Parietal lobe (tissue), 1 donor: ENCODE measurements around the gene CPXM1. TPM values are rescaled to one million over a fixed set of nuclear protein-coding genes. Genes with fewer than 3 reads are reported as not detected.

Experiments used
- total RNA-seq: library from RNA; depleted of rRNA; stranded (reverse); fragments of >200 nt; gene quantifications from one replicate; pipeline ENCODE4 v1.2.3, GENCODE V29; 2014

The CPXM1 gene
- 8.8 TPM for total RNA-seq

DNA sequence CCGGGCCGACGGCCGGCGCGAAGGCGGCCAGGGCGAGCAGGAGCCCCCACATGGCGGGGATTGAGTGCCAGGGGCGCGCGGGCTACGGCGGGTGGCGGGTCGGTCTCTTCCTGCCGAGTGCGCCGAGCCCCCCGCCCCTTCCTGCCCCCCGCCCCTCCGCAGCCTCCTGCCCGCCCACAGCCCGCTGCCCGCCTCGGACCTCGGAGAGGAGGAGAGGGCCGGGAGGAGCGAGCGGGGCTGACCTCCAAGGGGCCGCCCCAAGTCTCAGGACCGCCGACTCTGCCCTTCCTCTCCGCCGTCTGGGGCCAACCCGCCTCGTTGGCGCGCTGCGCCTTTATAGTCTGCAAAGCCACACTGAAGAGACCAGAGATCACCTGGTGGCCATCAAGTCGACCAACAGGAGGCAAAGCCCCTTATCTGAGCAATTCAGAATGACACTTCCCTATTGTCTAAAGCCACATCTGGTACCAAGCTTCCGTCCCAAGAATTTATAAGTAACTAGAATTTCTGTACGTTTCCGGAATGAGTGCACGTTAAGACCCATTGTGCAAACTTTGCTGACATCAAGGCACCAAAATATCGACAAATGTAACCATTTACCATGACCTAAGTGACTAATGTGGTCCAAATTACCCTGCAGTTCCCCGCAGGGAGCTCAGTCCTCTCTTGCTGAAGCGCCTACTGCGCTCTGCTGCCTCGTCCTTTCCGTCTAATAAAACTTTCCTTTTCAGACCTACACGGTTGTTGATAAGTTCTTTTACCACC, at the start of gene CPXM1:
CPXM1 (minus strand) TSS at position 107 of the 765 bp plus-strand sequence; CDS start at position 52, 55 bp downstream.

DNA sequence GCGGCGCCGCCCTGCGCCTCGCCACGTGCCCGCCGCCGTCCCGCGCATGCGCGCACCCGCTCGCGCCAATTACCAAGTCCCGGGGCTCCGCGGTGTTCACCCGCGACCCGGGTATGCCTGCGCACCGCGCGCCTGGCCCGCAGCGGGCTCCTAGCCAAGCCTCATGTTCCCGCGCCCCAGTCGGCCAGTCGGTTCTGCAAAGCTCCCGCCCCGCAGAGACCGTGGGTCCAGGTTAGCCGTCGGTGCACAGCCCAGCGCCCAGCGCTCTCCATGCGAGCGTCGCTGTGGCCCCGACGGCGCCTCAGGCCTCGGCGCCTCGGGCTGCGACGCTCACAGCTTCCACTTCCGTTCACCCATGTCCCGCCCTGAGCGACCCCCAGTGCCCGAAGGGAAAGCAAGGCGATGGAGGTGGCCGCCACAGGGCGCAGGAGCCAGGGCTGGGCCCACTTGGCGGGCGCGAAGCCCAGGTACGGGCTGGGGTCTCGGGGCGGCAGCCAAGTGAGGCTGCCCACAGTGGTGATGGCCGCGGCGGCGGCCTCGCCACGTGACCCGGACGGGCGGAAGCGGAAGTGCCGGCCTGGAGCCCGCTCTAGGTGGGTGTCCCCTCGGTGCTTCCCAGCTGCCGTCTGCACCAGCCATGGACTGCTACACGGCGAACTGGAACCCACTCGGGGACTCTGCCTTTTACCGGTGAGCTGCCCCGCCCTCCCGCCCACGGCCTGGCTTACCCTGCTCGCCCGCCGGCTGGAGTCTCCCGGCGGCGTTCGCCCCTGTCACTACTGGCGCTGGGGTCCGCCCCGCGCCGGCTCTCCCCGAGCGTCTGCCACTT, 39.9 kb upstream of the CPXM1 start, which contains the start of the genes PCED1A and VPS16:
PCED1A (minus strand) TSS at position 518 of the 829 bp plus-strand sequence. CDS start 743 bp downstream, outside the sequence.
VPS16 (plus strand) TSS at position 608 of the 829 bp plus-strand sequence; CDS start at position 638, 30 bp downstream.

DNA sequence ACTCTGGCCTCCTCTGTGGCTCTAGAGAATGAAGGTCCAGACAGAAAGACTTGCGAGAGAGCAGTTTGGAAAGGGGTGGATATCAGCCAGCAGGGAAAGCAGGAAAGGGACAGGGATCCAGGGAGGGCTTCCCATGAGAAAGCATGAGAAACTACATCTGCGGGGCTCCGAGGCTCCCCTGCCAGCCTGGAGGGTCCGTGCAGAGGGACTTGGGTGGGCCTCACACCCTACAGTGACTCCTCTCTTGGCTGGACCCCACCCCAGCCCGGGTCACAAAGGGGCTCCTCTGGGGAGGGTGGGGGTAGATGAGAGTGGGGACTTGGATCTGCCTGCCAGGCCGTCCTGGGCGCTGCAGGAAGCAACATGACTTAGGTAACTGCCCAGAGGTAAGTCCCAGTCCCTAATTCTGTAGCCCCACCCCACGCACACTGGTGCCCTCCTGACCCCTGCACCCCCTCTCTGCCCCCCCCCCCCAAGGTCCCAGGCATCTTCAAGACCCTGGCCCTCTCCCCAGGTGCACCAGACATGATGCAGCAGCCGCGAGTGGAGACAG, 15.7 kb upstream of the CPXM1 start, which contains the start of gene TMEM239:
TMEM239 (plus strand) TSS at position 335 of the 553 bp plus-strand sequence; CDS start at position 526, 191 bp downstream.

DNA sequence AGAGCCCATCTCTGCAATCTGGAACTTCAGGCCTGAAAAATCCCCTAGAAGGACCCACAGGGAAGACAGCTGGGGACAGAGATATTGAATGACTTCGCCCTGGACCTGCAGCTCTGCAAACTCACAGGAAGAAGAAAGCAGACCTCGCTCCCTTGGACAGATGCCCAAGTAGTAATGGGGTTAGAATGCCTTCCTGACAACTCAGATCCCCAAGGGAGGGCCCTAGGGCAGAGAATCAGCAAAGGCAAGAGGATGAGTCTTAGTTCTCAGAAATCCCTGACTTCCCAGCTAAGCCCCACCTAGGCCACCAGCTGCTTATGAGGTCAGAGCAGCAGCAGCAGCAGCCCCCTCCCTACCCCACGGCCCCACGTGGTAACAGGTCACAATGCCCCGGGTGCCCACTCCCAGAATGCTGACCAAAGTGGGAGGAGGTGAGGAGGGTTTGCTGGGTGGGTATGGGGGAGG, 14.2 kb upstream of the CPXM1 start, which contains the start of gene C20orf141:
C20orf141 (plus strand) TSS at position 401 of the 465 bp plus-strand sequence. CDS start 198 bp downstream, outside the sequence.

Other genes starting within 250 kb of the CPXM1 start
- 145 TPM for gene NOP56, start 148.0 kb downstream of the CPXM1 start, total RNA-seq
- 64.2 TPM for gene IDH3B, start 136.4 kb downstream of the CPXM1 start, total RNA-seq
- gene EBF4, start 107.8 kb downstream of the CPXM1 start, total RNA-seq: 24.1 TPM
- not detected for gene C20orf141, start 14.4 kb upstream of the CPXM1 start, total RNA-seq
- not detected for gene TMEM239, start 15.7 kb upstream of the CPXM1 start, total RNA-seq
- 32.9 TPM for gene PCED1A, start 40.0 kb upstream of the CPXM1 start, total RNA-seq
- gene VPS16, start 40.1 kb upstream of the CPXM1 start, total RNA-seq: 62.6 TPM
- gene PTPRA, start 72.9 kb upstream of the CPXM1 start, total RNA-seq: 117 TPM
- 2.2 TPM for gene GNRH2, start 243.0 kb upstream of the CPXM1 start, total RNA-seq
- 27.5 TPM for gene MRPS26, start 245.4 kb upstream of the CPXM1 start, total RNA-seq